Esophagus squamous epithelium (tissue), 4 donors: Measurements from ENCODE around the gene NSMCE3.

Experiments
- POLR2A ChIP-seq, 4 donors: fragments of 450-650 bp; IDR thresholded peaks; one replicate each; pipeline ENCODE4 v1.6.1; 2017; ENCODE audit warnings: antibody characterized with exemption in 4 of 4, mild to moderate bottlenecking in 4 of 4, moderate library complexity in 3 of 4
- TF ChIP-seq, protein P1 (sequence below), 6 experiments: fragments of 450-650 bp in 4 of 6; fragments of 200-600 bp in 2 of 6; sonication (generic) in 2 of 6; IDR thresholded peaks; one replicate each; pipeline ENCODE4 v1.5.1; 2016 to 2019; ENCODE audit warnings: antibody characterized with exemption in 6 of 6, mild to moderate bottlenecking in 4 of 6, moderate library complexity in 4 of 6

DNA sequence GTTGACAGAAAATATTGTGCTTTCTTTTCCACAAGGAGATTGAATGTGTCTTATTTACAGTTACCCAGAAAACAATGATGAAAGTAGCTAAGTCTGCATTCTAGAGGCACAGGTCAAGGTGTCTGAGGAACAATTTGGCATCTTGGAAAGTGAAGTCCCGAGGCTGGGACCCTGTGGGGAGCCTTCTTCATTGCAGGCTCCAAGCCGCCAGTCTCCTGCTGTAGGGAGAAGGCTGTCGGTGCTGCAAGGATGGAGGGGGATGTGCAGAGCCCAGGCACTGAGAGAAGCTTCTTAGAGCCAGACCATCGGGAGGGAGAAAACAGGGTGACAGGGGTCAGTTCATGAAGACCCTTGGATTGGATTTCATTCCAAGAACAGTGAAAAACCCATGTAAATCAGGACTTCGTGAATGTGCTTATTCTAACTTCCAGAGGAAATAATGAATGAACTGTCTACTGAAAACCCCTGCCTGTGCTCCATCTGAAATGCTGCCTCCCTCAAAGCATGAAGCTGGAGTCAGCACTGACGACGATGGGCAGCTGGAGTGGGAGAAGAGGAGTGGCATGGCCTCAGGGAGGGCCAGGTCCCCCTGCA is 25.2 kb upstream of the NSMCE3 start:
- no peak for TF ChIP-seq POLR2A (IDR thresholded peaks at IDR 0.05)
- TF ChIP-seq, protein P1, sequence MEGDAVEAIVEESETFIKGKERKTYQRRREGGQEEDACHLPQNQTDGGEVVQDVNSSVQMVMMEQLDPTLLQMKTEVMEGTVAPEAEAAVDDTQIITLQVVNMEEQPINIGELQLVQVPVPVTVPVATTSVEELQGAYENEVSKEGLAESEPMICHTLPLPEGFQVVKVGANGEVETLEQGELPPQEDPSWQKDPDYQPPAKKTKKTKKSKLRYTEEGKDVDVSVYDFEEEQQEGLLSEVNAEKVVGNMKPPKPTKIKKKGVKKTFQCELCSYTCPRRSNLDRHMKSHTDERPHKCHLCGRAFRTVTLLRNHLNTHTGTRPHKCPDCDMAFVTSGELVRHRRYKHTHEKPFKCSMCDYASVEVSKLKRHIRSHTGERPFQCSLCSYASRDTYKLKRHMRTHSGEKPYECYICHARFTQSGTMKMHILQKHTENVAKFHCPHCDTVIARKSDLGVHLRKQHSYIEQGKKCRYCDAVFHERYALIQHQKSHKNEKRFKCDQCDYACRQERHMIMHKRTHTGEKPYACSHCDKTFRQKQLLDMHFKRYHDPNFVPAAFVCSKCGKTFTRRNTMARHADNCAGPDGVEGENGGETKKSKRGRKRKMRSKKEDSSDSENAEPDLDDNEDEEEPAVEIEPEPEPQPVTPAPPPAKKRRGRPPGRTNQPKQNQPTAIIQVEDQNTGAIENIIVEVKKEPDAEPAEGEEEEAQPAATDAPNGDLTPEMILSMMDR (IDR thresholded peaks at IDR 0.05), result no peak
